ENCODE data around the gene MRFAP1L1. TPM values are rescaled to one million over a fixed set of nuclear protein-coding genes. Genes with fewer than 3 reads are reported as not detected.

MRFAP1L1 gene
- total and polyA plus RNA-seq, 2 experiments from 2014 or later = 61.6 to 73.8 TPM

DNA sequence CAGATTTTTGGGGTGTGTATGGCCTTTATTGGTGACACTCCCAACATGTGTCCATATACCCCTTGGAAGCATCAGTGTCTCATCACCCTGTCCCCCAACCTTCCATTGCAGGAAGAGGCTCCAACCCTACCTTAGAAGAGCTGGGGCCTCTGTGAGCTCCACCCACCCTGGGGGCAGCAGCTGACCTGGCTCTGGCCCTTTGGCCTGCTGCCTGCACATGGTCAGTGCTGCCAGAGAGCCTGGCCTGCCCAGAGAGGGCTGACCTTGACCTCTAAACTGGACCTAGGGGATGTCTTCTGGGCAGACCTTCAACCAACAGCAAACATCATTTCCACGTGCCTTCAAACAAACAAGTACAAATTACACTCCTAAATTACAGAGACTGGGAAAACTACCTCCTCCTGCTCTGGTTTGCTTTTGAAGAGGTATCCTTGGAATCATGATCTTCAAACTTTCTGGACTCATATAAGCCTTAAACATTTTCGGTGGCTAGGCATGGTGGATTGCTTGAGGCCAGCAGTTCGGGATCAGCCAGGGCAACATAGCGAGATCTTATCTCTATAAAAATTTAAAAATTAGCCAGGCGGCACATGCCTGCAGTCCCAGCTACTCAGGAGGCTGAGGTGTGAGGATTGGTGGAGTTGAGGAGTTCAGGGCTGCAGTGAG, 45.6 kb upstream of the MRFAP1L1 start (continued):
- no peak for TF ChIP-seq REST (IDR thresholded peaks at IDR 0.05; ENCODE audit: unreplicated experiment)
- no peak for TF ChIP-seq STAT1 (IDR thresholded peaks at IDR 0.05; ENCODE audit: unreplicated experiment)
- no peak for TF ChIP-seq EZH2phosphoT487 (IDR thresholded peaks at IDR 0.05; ENCODE audit: unreplicated experiment)
- TF ChIP-seq, protein P1, sequence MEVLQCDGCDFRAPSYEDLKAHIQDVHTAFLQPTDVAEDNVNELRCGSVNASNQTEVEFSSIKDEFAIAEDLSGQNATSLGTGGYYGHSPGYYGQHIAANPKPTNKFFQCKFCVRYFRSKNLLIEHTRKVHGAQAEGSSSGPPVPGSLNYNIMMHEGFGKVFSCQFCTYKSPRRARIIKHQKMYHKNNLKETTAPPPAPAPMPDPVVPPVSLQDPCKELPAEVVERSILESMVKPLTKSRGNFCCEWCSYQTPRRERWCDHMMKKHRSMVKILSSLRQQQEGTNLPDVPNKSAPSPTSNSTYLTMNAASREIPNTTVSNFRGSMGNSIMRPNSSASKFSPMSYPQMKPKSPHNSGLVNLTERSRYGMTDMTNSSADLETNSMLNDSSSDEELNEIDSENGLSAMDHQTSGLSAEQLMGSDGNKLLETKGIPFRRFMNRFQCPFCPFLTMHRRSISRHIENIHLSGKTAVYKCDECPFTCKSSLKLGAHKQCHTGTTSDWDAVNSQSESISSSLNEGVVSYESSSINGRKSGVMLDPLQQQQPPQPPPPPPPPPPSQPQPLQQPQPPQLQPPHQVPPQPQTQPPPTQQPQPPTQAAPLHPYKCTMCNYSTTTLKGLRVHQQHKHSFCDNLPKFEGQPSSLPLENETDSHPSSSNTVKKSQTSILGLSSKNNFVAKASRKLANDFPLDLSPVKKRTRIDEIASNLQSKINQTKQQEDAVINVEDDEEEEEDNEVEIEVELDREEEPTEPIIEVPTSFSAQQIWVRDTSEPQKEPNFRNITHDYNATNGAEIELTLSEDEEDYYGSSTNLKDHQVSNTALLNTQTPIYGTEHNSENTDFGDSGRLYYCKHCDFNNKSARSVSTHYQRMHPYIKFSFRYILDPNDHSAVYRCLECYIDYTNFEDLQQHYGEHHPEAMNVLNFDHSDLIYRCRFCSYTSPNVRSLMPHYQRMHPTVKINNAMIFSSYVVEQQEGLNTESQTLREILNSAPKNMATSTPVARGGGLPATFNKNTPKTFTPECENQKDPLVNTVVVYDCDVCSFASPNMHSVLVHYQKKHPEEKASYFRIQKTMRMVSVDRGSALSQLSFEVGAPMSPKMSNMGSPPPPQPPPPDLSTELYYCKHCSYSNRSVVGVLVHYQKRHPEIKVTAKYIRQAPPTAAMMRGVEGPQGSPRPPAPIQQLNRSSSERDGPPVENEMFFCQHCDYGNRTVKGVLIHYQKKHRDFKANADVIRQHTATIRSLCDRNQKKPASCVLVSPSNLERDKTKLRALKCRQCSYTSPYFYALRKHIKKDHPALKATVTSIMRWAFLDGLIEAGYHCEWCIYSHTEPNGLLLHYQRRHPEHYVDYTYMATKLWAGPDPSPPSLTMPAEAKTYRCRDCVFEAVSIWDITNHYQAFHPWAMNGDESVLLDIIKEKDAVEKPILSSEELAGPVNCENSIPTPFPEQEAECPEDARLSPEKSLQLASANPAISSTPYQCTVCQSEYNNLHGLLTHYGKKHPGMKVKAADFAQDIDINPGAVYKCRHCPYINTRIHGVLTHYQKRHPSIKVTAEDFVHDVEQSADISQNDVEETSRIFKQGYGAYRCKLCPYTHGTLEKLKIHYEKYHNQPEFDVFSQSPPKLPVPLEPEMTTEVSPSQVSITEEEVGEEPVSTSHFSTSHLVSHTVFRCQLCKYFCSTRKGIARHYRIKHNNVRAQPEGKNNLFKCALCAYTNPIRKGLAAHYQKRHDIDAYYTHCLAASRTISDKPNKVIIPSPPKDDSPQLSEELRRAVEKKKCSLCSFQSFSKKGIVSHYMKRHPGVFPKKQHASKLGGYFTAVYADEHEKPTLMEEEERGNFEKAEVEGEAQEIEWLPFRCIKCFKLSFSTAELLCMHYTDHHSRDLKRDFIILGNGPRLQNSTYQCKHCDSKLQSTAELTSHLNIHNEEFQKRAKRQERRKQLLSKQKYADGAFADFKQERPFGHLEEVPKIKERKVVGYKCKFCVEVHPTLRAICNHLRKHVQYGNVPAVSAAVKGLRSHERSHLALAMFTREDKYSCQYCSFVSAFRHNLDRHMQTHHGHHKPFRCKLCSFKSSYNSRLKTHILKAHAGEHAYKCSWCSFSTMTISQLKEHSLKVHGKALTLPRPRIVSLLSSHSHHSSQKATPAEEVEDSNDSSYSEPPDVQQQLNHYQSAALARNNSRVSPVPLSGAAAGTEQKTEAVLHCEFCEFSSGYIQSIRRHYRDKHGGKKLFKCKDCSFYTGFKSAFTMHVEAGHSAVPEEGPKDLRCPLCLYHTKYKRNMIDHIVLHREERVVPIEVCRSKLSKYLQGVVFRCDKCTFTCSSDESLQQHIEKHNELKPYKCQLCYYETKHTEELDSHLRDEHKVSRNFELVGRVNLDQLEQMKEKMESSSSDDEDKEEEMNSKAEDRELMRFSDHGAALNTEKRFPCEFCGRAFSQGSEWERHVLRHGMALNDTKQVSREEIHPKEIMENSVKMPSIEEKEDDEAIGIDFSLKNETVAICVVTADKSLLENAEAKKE (CRISPR knock-in tag; IDR thresholded peaks at IDR 0.05) = no peak
